K562 treated with DMSO at 1 percent for 24 hours (cell line): ENCODE measurements around the gene SLC22A4. TPM values are rescaled to one million over a fixed set of nuclear protein-coding genes. Genes with fewer than 3 reads are reported as not detected.

Experiments used
- total RNA-seq: library from RNA; unstranded; fragments of 300-600 nt; gene quantifications from 2 replicates; pipeline ENCODE4 v1.2.3, GENCODE V29; 2022; ENCODE audit warnings: low read depth; ENCODE audit not compliant: insufficient read depth

The SLC22A4 gene
- total RNA-seq: 0.70 and 0.76 TPM in 2 replicates

DNA sequence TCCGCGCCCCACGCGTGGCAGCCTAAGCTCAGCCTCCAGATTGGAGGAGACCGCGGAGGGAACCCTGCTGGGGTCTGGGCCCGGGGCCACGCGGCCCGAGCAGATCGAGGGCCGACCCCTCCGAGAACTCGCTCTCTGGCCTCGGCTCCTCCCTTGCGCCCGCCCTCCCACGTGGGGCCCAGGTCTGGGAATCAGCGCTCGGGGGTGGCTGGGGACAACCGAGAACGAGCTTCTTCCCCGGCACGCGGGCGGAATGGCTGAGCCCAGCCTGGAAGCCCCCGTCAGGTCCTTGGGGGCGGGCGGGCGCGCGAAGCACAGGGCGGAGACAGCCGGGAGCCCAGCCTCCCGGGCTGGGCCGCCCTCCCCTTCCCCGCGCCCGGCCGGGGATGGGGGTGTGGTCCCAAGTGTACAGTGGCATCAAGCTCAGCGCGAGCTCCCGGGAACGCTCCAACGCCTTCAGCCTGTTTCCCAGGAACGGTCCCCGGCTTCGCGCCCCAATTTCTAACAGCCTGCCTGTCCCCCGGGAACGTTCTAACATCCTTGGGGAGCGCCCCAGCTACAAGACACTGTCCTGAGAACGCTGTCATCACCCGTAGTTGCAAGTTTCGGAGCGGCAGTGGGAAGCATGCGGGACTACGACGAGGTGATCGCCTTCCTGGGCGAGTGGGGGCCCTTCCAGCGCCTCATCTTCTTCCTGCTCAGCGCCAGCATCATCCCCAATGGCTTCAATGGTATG, at the start of gene SLC22A4:
SLC22A4 (plus strand) TSS at position 403 of the 736 bp plus-strand sequence; CDS start at position 626, 223 bp downstream.

DNA sequence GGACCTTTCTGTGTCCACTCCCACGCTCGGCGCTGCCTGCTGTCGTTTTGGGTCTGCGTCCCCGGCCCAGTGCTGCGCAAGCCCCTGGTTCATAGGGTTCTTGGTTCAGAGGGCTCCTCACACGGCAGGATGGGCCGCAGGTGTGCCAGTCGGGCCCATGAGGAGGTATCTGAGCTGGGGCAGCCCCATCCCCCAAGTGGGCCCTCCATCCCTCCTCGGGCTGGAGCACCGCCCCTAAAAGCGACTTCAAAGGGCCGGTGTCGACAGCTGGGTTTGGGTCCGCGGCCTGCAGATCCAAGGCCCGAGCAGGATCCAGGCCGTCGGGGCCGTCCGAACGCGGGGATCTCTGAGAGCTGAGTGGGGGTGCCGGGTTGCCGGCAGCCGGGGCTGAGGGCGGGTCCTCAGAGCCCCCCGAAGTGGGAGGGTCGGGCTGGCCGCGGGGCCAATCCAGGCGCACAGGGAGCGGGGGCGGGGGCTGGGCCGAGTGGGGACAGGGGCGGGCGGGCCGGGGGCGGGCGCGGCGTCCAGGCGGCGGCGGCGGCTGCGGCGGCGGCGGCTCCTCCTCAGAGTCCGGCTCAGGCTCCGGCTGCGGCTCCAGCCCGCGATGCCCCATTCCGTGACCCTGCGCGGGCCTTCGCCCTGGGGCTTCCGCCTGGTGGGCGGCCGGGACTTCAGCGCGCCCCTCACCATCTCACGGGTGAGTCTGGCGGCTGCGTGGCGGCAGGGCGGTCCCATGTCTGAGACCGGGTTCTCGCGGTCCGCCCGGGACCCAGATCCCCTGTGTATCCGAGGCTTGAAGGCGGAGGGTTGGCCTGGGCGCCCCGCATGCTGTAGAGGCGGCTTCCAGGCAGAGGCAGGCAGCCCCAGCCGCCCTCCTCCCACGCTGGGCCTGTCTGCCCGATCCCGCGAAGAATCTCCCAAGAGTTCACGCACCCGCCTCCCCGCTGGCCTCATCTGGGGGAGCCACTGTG, 36.8 kb upstream of the SLC22A4 start, which contains the start of gene PDLIM4:
PDLIM4 (plus strand) TSS at position 566 of the 971 bp plus-strand sequence; CDS start at position 605, 39 bp downstream.

DNA sequence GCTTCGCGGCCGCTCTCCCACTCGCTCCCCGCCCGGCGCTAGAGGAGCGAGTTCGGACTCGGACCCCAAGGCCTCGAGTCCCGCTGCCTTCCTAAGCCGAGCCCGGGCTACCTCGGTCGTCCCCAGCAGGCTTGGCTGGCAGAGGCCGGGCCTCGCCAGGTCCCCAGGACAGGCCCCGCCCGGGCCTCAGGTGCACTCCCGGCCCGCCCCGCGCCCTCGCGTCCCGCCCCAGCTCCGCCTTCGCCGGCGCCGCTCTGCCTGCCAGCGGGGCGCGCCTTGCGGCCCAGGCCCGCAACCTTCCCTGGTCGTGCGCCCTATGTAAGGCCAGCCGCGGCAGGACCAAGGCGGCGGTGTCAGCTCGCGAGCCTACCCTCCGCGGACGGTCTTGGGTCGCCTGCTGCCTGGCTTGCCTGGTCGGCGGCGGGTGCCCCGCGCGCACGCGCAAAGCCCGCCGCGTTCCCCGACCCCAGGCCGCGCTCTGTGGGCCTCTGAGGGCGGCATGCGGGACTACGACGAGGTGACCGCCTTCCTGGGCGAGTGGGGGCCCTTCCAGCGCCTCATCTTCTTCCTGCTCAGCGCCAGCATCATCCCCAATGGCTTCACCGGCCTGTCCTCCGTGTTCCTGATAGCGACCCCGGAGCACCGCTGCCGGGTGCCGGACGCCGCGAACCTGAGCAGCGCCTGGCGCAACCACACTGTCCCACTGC, 75.4 kb downstream of the SLC22A4 start, which contains the start of gene SLC22A5:
SLC22A5 (plus strand) TSS at position 237 of the 707 bp plus-strand sequence; CDS start at position 500, 263 bp downstream.

Other genes with a start within 250 kb of the SLC22A4 start
- not detected in 2 replicates for gene IL3, start 233.7 kb upstream of the SLC22A4 start, total RNA-seq
- gene CSF2, start 220.6 kb upstream of the SLC22A4 start, total RNA-seq: 1.3 TPM in 1 of 2 replicates, not detected in the other
- 55.7 and 62.7 TPM in 2 replicates for gene P4HA2, start 66.5 kb upstream of the SLC22A4 start, total RNA-seq
- 36.5 and 50.8 TPM in 2 replicates for gene PDLIM4, start 36.7 kb upstream of the SLC22A4 start, total RNA-seq
- 8.9 and 9.2 TPM in 2 replicates for gene SLC22A5, start 75.3 kb downstream of the SLC22A4 start, total RNA-seq
- gene IRF1, start 196.4 kb downstream of the SLC22A4 start, total RNA-seq: 52.3 and 52.5 TPM in 2 replicates
- not detected in 2 replicates for gene IL5, start 249.1 kb downstream of the SLC22A4 start, total RNA-seq